Stimulated activated CD8-positive, alpha-beta memory T cell treated with anti-CD3 and anti-CD28 coated beads, Interleukin-15, amount 100 ng/mL, for 24 hours (primary cell): ENCODE data around the gene FILIP1.

Experiments used
- DNase-seq: peaks from one replicate; pipeline ENCODE4 v3.0.0-alpha.2; 2020; ENCODE audit warnings: low read depth

Gene FILIP1

GRCh38 chr6:75337835-75338580 lies 155.6 kb downstream of the FILIP1 start:
- no peak for DNase-seq

GRCh38 chr6:75334266-75335040 lies 159.1 kb downstream of the FILIP1 start:
- DNase-seq: no peak

- no peak for DNase-seq
Measured at GRCh38 chr6:75333676-75334200, 159.9 kb downstream of the FILIP1 start.

- no peak for DNase-seq
Measured at GRCh38 chr6:75331151-75331550, 162.4 kb downstream of the FILIP1 start.

DNA sequence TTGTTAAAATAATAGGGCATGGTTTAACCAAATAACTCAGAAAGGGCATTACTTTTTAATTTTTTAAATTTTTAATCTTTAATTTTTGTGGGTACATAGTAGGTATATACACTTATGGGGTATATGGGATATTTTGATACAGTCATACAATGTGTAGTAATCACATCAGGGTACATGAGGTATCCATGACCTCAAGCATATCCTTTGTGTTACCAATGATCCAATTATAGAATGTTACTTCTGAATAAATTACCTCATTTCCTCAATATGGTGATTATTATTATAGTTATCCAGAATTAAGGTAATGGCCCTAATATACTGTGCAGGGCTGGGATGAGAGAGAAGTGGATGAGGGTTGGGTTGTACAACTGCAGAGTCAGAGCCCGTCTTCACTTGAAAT lies 163.9 kb downstream of the FILIP1 start:
- no peak for DNase-seq

- no peak for DNase-seq
Measured at GRCh38 chr6:75327807-75328206, 165.8 kb downstream of the FILIP1 start.

GRCh38 chr6:75326557-75327258 lies 166.9 kb downstream of the FILIP1 start:
- no peak for DNase-seq

GRCh38 chr6:75318900-75319299 lies 174.7 kb downstream of the FILIP1 start:
- DNase-seq: no peak

DNA sequence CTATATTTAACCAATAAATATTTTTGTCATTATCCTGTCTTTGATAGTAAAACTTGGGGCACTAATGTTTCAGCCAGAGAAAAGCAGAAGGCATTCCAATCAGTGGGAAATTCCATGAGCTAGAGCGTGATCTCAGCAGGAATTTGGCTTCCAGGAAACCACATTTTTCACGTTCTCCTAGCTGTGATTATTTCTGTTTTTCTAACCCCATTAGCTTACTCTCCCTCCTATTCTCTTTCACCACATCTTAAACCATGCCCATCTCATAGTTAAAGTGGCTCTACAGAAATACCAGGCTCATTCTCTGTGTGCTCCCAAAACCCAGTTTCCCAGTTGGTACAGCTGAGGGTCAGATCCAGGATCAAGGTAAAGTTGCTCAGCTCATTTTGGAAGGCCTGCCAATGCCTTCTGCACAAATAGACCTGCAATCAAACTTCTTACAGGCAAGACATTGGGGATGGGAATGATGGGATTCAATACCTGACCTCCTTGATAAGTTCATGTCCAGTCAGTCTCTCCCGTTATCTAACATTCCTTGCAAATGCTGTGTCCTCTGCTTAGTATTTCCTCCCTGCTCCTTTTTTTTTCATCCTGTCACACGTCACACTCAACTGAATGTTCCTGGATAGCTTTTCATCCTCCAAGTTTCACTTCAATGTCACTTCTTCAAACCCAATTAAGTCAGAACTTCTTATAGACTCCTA lies 175.9 kb downstream of the FILIP1 start:
- no peak for DNase-seq

- no peak for DNase-seq
Measured at GRCh38 chr6:75315978-75316377, 177.6 kb downstream of the FILIP1 start.

DNA sequence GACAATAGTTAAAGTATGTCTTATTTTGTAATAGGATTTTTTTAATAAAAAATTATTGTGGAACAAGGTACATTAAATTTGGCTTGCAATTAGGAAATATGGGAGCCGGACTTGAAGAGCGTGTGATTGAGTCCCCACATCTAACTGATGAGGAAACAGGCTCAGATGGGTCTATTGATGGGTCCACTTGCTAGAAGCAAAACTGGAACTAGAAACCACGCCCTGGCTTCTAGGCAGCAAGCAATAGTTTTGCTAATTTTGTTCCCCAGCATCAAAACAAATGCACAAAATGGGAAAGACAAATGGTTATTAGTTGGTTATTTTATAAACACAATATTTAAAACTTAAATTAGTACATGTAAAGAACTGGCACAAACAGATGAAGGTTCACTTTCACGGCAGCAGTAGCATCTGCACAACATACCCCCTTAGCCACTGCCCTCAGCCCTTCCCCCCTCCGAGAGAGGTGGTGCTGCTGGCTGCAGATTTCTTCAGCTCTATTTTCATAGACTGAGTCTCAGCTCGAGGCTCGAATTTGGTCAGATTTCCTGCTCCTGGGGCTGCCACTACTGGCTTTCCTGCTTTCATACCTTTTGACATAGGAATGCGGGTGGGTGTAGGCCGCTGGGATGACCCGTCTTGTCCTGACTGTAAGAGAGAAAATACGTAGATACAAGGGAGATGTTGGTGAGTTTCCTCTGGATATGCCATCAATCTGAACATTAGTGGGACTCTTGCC lies 185.2 kb downstream of the FILIP1 start:
- no peak for DNase-seq

DNA sequence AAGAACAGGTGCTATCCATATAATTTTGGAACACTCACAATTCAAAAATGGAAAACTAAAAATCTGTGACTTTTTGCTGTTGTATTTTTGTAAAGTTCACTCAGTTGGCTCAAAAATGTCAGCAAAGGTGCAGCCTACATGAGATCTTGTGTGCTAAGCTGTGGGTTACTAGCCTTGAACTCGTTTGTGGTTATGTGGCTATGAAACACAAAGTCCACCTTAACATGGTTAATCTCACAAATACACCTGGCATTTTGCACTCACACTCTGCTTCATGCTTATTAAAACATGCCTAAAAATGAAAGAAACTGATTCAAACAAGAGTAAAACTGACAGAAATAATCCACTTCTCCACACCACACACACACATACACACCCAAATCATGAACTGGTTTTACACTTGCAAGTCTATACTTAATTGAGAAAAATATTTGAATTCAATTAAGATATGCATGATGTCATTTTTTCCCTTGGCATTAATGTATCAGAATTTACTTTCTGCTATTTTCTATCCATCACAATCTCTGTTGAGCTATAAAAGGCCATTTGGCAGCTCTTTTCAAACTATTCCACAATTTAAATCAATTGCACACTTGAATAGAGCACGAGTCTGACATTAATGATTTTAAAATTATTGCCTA lies 186.1 kb downstream of the FILIP1 start:
- DNase-seq: no peak

DNA sequence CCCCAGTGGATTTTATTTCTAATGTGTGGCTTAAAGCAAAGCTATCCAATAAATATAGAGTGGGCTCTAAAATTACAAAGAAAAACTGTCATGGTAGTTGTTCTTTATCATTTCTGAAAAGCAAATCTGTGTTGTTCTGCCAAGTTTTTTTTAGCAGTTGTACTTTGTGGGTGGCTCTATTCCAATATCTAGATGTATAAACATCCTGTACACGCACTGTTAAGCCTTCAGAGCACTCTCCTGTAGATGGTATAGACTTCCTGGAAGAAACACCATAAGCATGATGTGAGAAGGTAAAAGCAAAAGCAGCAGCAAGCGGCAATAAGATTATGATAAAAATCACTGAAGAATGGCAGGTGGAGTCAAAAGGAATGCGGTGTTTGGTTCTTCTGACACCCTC lies 187.5 kb downstream of the FILIP1 start:
- no peak for DNase-seq

GRCh38 chr6:75305573-75305972 lies 188.0 kb downstream of the FILIP1 start:
- no peak for DNase-seq

GRCh38 chr6:75302280-75302679 lies 191.3 kb downstream of the FILIP1 start:
- DNase-seq: no peak

DNA sequence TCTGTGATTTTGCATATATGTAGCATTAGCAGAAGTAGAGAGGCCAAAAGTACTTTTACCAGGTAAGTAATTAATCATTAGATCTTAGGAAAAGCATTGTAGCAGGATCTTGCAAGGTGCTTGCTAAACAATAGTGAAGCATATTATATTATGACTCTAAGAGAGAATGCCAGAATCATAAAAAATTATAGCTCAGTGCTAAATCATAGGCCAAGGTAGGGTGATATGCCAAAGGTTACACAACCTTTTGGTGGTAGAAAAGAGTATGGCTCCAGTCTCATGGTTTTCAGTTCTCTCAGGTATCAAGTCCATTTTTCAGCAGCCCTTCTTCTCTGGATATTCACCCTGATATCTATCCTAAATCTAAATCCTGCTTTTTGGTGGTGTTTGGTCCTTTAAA lies 192.1 kb downstream of the FILIP1 start:
- no peak for DNase-seq

GRCh38 chr6:75301088-75301487 lies 192.5 kb downstream of the FILIP1 start:
- no peak for DNase-seq

DNA sequence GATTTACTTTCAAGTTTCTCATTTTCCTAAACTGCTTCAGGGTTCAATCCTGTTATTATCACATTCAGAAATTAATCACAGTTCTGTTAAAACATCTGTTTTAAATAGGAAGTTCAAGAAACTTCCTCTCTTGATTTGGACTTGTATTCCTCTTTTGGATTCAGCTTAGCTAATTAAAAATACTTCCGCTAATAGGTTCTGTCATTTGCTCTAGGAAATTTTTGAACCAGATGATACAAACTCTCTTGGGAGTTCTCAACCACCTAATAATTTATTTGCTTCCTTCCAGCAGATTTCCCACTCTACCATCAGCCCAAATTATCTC lies 193.1 kb downstream of the FILIP1 start:
- no peak for DNase-seq

DNA sequence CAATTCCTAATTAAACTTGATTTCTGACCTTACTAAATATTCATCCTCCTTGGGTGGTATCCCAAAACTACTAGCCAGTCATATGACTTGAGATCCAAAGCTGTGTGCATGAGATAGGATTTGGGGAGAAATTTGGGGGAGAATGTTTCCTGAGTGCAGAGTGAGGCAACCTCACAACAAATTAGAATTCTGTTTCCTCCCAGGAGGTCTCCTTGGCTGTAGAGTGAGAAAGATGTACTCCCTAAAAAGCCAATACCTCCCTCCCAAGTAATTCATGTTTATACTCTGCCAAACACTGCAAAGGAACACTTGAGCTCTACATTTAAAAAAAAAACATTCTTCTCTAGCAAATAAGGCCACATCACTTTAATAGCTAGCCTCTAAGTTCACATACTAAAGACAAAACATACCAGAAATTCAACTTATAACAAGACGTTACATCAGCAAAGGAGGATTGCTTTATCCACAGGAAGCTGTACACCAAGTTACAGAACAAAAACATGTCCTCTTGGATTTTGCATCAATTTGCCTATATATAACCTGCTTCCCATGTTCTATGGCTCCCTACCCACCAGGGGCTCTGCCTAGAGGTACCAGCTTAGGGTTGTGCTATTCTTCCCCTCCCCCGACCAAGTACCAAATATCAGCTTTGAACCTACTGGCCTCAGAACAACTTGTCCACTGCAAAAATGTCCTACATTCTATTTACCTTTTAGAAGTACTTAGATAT lies 193.6 kb downstream of the FILIP1 start:
- DNase-seq: no peak
